Fibroblast of lung (primary cell): Measurements from ENCODE around the gene ZNF41. TPM values are rescaled to one million over a fixed set of nuclear protein-coding genes. Genes with fewer than 3 reads are reported as not detected.

Experiments used
- DNase-seq, 2 donors: peaks; one replicate each; pipeline versions ENCODE4 v3.0.0 to v3.0.0-alpha.2; 2010; ENCODE audit warnings: low read depth in 2 of 2
- H2AFZ ChIP-seq: 2 replicates; pipeline ENCODE4 v1.5.1; 2012; ENCODE audit warnings: low read length, control low read depth, inconsistent platforms
- H3K27ac ChIP-seq: 2 replicates; pipeline ENCODE4 v1.5.1; 2011; ENCODE audit warnings: low read length, control low read depth; ENCODE audit not compliant: insufficient read depth
- H3K27me3 ChIP-seq: 2 replicates; pipeline ENCODE4 v1.5.1; 2011; ENCODE audit warnings: mild to moderate bottlenecking, low read length; ENCODE audit not compliant: control insufficient read depth, insufficient read depth
- H3K36me3 ChIP-seq: 2 replicates; pipeline ENCODE4 v1.5.1; 2011; ENCODE audit warnings: low read length; ENCODE audit not compliant: control insufficient read depth, insufficient read depth
- H3K4me1 ChIP-seq: 2 replicates; pipeline ENCODE4 v1.5.1; 2011; ENCODE audit warnings: low read length; ENCODE audit not compliant: control insufficient read depth, insufficient read depth; ENCODE audit errors: extremely low read depth
- H3K4me2 ChIP-seq: 2 replicates; pipeline ENCODE4 v1.5.1; 2011; ENCODE audit warnings: low read length, control low read depth; ENCODE audit not compliant: insufficient read depth; ENCODE audit errors: extremely low read depth
- H3K4me3 ChIP-seq, 4 experiments: fragments of 200-600 bp in 1 of 4; sonication (generic) in 1 of 4; replicated peaks in 1 of 4; 2 replicates each; pipeline ENCODE4 v1.5.1; 2011 to 2016; ENCODE audit warnings: low read length in 4 of 4, low read depth in 3 of 4, mild to moderate bottlenecking in 3 of 4, control low read depth in 2 of 4, inconsistent platforms in 1 of 4, mixed read lengths in 1 of 4; ENCODE audit not compliant: insufficient read depth in 1 of 4; ENCODE audit errors: control extremely low read depth in 1 of 4
- H3K79me2 ChIP-seq: 2 replicates; pipeline ENCODE4 v1.5.1; 2012; ENCODE audit warnings: mild to moderate bottlenecking, low read length, inconsistent platforms; ENCODE audit not compliant: control insufficient read depth, insufficient read depth
- H3K9ac ChIP-seq: 2 replicates; pipeline ENCODE4 v1.5.1; 2011; ENCODE audit warnings: mild to moderate bottlenecking, low read length, control low read depth; ENCODE audit not compliant: insufficient read depth
- H3K9me3 ChIP-seq: 2 replicates; pipeline ENCODE4 v1.5.1; 2012; ENCODE audit warnings: low read depth, low read length; ENCODE audit not compliant: control insufficient read depth, insufficient read depth
- H4K20me1 ChIP-seq: 2 replicates; pipeline ENCODE4 v1.5.1; 2011; ENCODE audit warnings: low read length; ENCODE audit not compliant: control insufficient read depth, insufficient read depth; ENCODE audit errors: extremely low read depth
- CTCF ChIP-seq, 2 donors: IDR thresholded peaks in 1 of 2; conservative IDR thresholded peaks in 1 of 2; 1 replicate in 1 of 2; 2 replicates in 1 of 2; pipeline ENCODE4 v1.5.1; 2011 to 2012; ENCODE audit warnings: low read length in 2 of 2, control low read depth in 1 of 2, inconsistent platforms in 1 of 2, low read depth in 1 of 2, mild to moderate bottlenecking in 1 of 2
- EZH2 ChIP-seq: IDR thresholded peaks from 2 replicates; pipeline ENCODE4 v1.5.1; 2012; ENCODE audit warnings: low read length, control low read depth, mild to moderate bottlenecking; ENCODE audit errors: missing control alignments
- polyA plus RNA-seq, 2 donors: library from polyadenylated mRNA; depleted of rRNA in 1 of 2; stranded (reverse) in 1 of 2; unstranded in 1 of 2; fragments of >200 nt; gene quantifications; 2 replicates each; pipeline ENCODE4 v1.2.1, GENCODE V29; 2011 to 2012; ENCODE audit warnings: missing spikeins in 1 of 2
- total RNA-seq: library from RNA; depleted of rRNA; stranded (reverse); fragments of >200 nt; gene quantifications from 2 replicates; pipeline ENCODE4 v1.2.1, GENCODE V29; 2014

Gene ZNF41
- total and polyA plus RNA-seq, 2 donors (not counting 1 experiment from before 2014, with no cell fraction given) = 5.3 to 6.6 TPM

GRCh38 chrX:47507153-47507867 is 24.3 kb upstream of the ZNF41 start:
- no peak for DNase-seq
- no peak overlapping the region for H3K9ac ChIP-seq

GRCh38 chrX:47503151-47503550 is 20.1 kb upstream of the ZNF41 start:
- Histone ChIP-seq H3K4me2 (no peak overlapping the region), H3K9me3 (no peaks in the 10 kb centered on the region)

More at GRCh38 chrX:47507153-47507867, 24.3 kb upstream of the ZNF41 start:
- H3K27me3 ChIP-seq = no peaks in the 10 kb centered on the region
- no peak for TF ChIP-seq CTCF (conservative IDR thresholded peaks at IDR 0.05 in 1 of 2, IDR thresholded peaks at IDR 0.05 in 1 of 2; ENCODE audit: low read depth in 1 of 2, low read length in 2 of 2)
- TF ChIP-seq EZH2 = no peak
- no peaks in the 10 kb centered on the region for H3K79me2 ChIP-seq
- no peak overlapping the region for H3K27ac ChIP-seq
- H3K4me1 ChIP-seq = peaks cover 4% of the 10 kb centered on the region
- no peak overlapping the region for H3K4me2 ChIP-seq
- H2AFZ ChIP-seq = no peak overlapping the region
- no peaks in the 10 kb centered on the region for H3K36me3 ChIP-seq
- no peaks in the 10 kb centered on the region for H4K20me1 ChIP-seq
- H3K9me3 ChIP-seq = no peaks in the 10 kb centered on the region
- H3K4me3 ChIP-seq = no peak overlapping the region

More at GRCh38 chrX:47503151-47503550, 20.1 kb upstream of the ZNF41 start:
- Histone ChIP-seq H3K27ac (no peak overlapping the region), H3K79me2 (no peaks in the 10 kb centered on the region), H4K20me1 (no peaks in the 10 kb centered on the region), H2AFZ (no peak overlapping the region), H3K4me1 (peaks cover 7% of the 10 kb centered on the region), H3K4me3 (no peak overlapping the region), H3K9ac (no peak overlapping the region), H3K36me3 (no peaks in the 10 kb centered on the region), H3K27me3 (no peaks in the 10 kb centered on the region)
- no peak for DNase-seq
- TF ChIP-seq CTCF (conservative IDR thresholded peaks at IDR 0.05 in 1 of 2, IDR thresholded peaks at IDR 0.05 in 1 of 2; ENCODE audit: low read depth in 1 of 2, low read length in 2 of 2) = no peak
- no peak for TF ChIP-seq EZH2
